Activated effector memory CD4-positive, alpha-beta T cell treated with anti-CD3 and anti-CD28 coated beads, Interleukin-2, amount 50 U/mL, for 16 hours (primary cell): ENCODE data around the gene NOTUM.

Source experiments
- DNase-seq: peaks from one replicate; pipeline ENCODE4 v3.0.0-alpha.2; 2020

The NOTUM gene

GRCh38 chr17:81961087-81961511 is at the start of gene NOTUM:
TSS of gene NOTUM (minus strand) at chr17:81961187. CDS start at chr17:81960909, 278 bp downstream.
- DNase-seq: no peak

GRCh38 chr17:82009413-82009812 is 48.4 kb upstream of the NOTUM start:
- no peak for DNase-seq

- no peak for DNase-seq
Observed at GRCh38 chr17:82008941-82009405, 48.0 kb upstream of the NOTUM start.

- DNase-seq: no peak
Observed at GRCh38 chr17:82008258-82008940, 47.4 kb upstream of the NOTUM start.

- no peak for DNase-seq
Observed at GRCh38 chr17:82007495-82008257, 46.7 kb upstream of the NOTUM start.

- no peak for DNase-seq
Observed at GRCh38 chr17:82007228-82007494, 46.2 kb upstream of the NOTUM start.

GRCh38 chr17:82006468-82007227 is 45.7 kb upstream of the NOTUM start:
- no peak for DNase-seq

GRCh38 chr17:82005701-82006348 is 44.8 kb upstream of the NOTUM start:
- no peak for DNase-seq

- no peak for DNase-seq
Observed at GRCh38 chr17:82004517-82005455, 43.8 kb upstream of the NOTUM start.

GRCh38 chr17:82003411-82004381 is 42.7 kb upstream of the NOTUM start:
- DNase-seq: peak; percentile 81

- DNase-seq: no peak
Observed at GRCh38 chr17:82001571-82002056, 40.6 kb upstream of the NOTUM start.

GRCh38 chr17:82000803-82001570 is 40.0 kb upstream of the NOTUM start:
- no peak for DNase-seq

- DNase-seq: no peak
Observed at GRCh38 chr17:81999976-82000802, 39.2 kb upstream of the NOTUM start.

- no peak for DNase-seq
Observed at GRCh38 chr17:81999587-81999975, 38.6 kb upstream of the NOTUM start.

GRCh38 chr17:81998691-81999438 is 37.9 kb upstream of the NOTUM start:
- no peak for DNase-seq

GRCh38 chr17:81998212-81998611 is 37.2 kb upstream of the NOTUM start:
- no peak for DNase-seq

GRCh38 chr17:81996757-81997441 is 35.9 kb upstream of the NOTUM start:
- DNase-seq: no peak
